SH-SY5Y (cell line): ENCODE measurements around the gene PLA2G4D.

Experiments
- GATA2 ChIP-seq: IDR thresholded peaks from 2 replicates; pipeline ENCODE4 v1.6.1; 2011; ENCODE audit warnings: mild to moderate bottlenecking, low read depth, low read length
- GATA3 ChIP-seq: IDR thresholded peaks from 2 replicates; pipeline ENCODE4 v1.6.1; 2011; ENCODE audit warnings: low read depth, mild to moderate bottlenecking, low read length, moderate library complexity

- TF ChIP-seq GATA3 (no peak), GATA2 (no peak)
Measured at GRCh38 chr15:42138411-42138810, 44.0 kb upstream of the PLA2G4D start.
